CD14-positive monocyte (primary cell): Measurements from ENCODE around the gene C9orf78. TPM values are rescaled to one million over a fixed set of nuclear protein-coding genes. Genes with fewer than 3 reads are reported as not detected.

ENCODE experiments used
- DNase-seq, 3 donors: peaks; one replicate each; pipeline ENCODE4 v3.0.0-alpha.2; 2011 to 2022
- H2AFZ ChIP-seq: 2 replicates; pipeline ENCODE4 v1.6.0; 2012; ENCODE audit warnings: mild to moderate bottlenecking, low read depth, low read length, inconsistent platforms; ENCODE audit not compliant: insufficient read depth, poor library complexity, severe bottlenecking
- H3K27ac ChIP-seq, 2 donors: 1 replicate in 1 of 2; 2 replicates in 1 of 2; pipeline ENCODE4 v1.5.1; 2012 to 2013; ENCODE audit warnings: low read length in 2 of 2, control low read depth in 1 of 2, inconsistent platforms in 1 of 2, low read depth in 1 of 2, mild to moderate bottlenecking in 1 of 2
- H3K27me3 ChIP-seq, 2 donors: one replicate each; pipeline versions ENCODE4 v1.6.0 to v1.6.1; 2011 to 2013; ENCODE audit warnings: low read length in 2 of 2; ENCODE audit not compliant: control insufficient read depth in 2 of 2, insufficient read depth in 2 of 2
- H3K36me3 ChIP-seq, 2 donors: replicated peaks in 1 of 2; 1 replicate in 1 of 2; 2 replicates in 1 of 2; pipeline versions ENCODE4 v1.5.1 to v1.6.1; 2012 to 2013; ENCODE audit warnings: low read length in 2 of 2, control low read depth in 1 of 2, inconsistent platforms in 1 of 2, mild to moderate bottlenecking in 1 of 2; ENCODE audit not compliant: insufficient read depth in 2 of 2, control insufficient read depth in 1 of 2
- H3K4me1 ChIP-seq, 2 donors: 1 replicate in 1 of 2; 2 replicates in 1 of 2; pipeline versions ENCODE4 v1.5.1 to v1.6.1; 2012 to 2013; ENCODE audit warnings: low read length in 2 of 2, control low read depth in 1 of 2, inconsistent platforms in 1 of 2, mild to moderate bottlenecking in 1 of 2, moderate library complexity in 1 of 2; ENCODE audit not compliant: insufficient read depth in 2 of 2, control insufficient read depth in 1 of 2
- H3K4me2 ChIP-seq: replicated peaks from 2 replicates; pipeline ENCODE3; 2012; ENCODE audit warnings: low read length, moderate library complexity, mild to moderate bottlenecking; ENCODE audit not compliant: poor library complexity, severe bottlenecking; ENCODE audit errors: extremely low read depth
- H3K4me3 ChIP-seq, 3 experiments: fragments of 200-600 bp in 1 of 3; sonication (generic) in 1 of 3; replicated peaks in 1 of 3; 1 replicate in 2 of 3; 2 replicates in 1 of 3; pipeline ENCODE4 v1.5.1; 2011 to 2013; ENCODE audit warnings: low read length in 3 of 3, mild to moderate bottlenecking in 3 of 3, control low read depth in 2 of 3, low read depth in 2 of 3, inconsistent platforms in 1 of 3, moderate library complexity in 1 of 3
- H3K79me2 ChIP-seq: 2 replicates; pipeline ENCODE4 v1.6.0; 2012; ENCODE audit warnings: mild to moderate bottlenecking, control low read depth, inconsistent platforms, low read length, moderate library complexity; ENCODE audit not compliant: insufficient read depth
- H3K9ac ChIP-seq: 2 replicates; pipeline ENCODE4 v1.6.0; 2017; ENCODE audit warnings: low read length, mild to moderate bottlenecking; ENCODE audit not compliant: insufficient read depth, poor library complexity, severe bottlenecking
- H3K9me3 ChIP-seq, 2 donors: replicated peaks in 1 of 2; 1 replicate in 1 of 2; 2 replicates in 1 of 2; pipeline versions ENCODE4 v1.5.1 to v1.6.1; 2012 to 2013; ENCODE audit warnings: low read length in 2 of 2, control low read depth in 1 of 2; ENCODE audit not compliant: control insufficient read depth in 1 of 2, insufficient read depth in 1 of 2
- H4K20me1 ChIP-seq: 2 replicates; pipeline ENCODE4 v1.6.0; 2012; ENCODE audit warnings: mild to moderate bottlenecking, low read length, control low read depth, moderate library complexity; ENCODE audit not compliant: insufficient read depth
- H3K27ac Mint-ChIP-seq, 7 donors: one replicate each; pipeline ENCODE4 v1.8.0; 2020; ENCODE audit warnings: mild to moderate bottlenecking in 7 of 7, mixed read lengths in 7 of 7, moderate library complexity in 6 of 7, inconsistent platforms in 2 of 7
- H3K27me3 Mint-ChIP-seq, 3 donors: one replicate each; pipeline ENCODE4 v1.8.0; 2021 to 2022; ENCODE audit warnings: low read depth in 3 of 3, mild to moderate bottlenecking in 3 of 3, mixed read lengths in 3 of 3, moderate library complexity in 3 of 3, inconsistent platforms in 1 of 3
- H3K36me3 Mint-ChIP-seq, 2 donors: one replicate each; pipeline ENCODE4 v1.8.0; 2020; ENCODE audit warnings: mixed read lengths in 2 of 2, inconsistent platforms in 1 of 2, mild to moderate bottlenecking in 1 of 2
- H3K4me1 Mint-ChIP-seq: one replicate; pipeline ENCODE4 v1.8.0; 2020; ENCODE audit warnings: mild to moderate bottlenecking, mixed read lengths
- H3K4me3 Mint-ChIP-seq, 2 donors: one replicate each; pipeline ENCODE4 v1.8.0; 2020; ENCODE audit warnings: mild to moderate bottlenecking in 2 of 2, mixed read lengths in 2 of 2, moderate library complexity in 1 of 2
- H3K9me3 Mint-ChIP-seq, 7 donors: one replicate each; pipeline ENCODE4 v1.8.0; 2020 to 2022; ENCODE audit warnings: mixed read lengths in 7 of 7, mild to moderate bottlenecking in 6 of 7, moderate library complexity in 6 of 7, inconsistent platforms in 2 of 7
- WGBS: methylation state at CpG from one replicate; pipeline ENCODE4 v1.1.5; 2013; ENCODE audit warnings: missing lambda C conversion rate; ENCODE audit not compliant: insufficient coverage; 5-methylcytosine and 5-hydroxymethylcytosine counted together
- intact Hi-C, 2 donors: fragments of 100-400 bp; cut with micrococcal nuclease; formaldehyde crosslinking; loops; one replicate each; pipeline versions ENCODE4 v1.15.0 to v1.15.1; 2023
- polyA plus RNA-seq, 3 donors: library from polyadenylated mRNA; depleted of rRNA in 1 of 3; unstranded in 2 of 3; stranded (reverse) in 1 of 3; fragments of 300-500 nt in 2 of 3; fragments of >200 nt in 1 of 3; fragmentation: Illumina TruSeq in 2 of 3; gene quantifications; 1 replicate in 2 of 3; 2 replicates in 1 of 3; pipeline ENCODE4 v1.2.3, GENCODE V29; 2012 to 2021
- TF ChIP-seq, protein P1 (sequence below): fragments of 200-600 bp; IDR thresholded peaks from one replicate; pipeline ENCODE4 v1.8.0; 2022; ENCODE audit warnings: antibody characterized with exemption, mild to moderate bottlenecking

The C9orf78 gene
- polyA plus RNA-seq, 3 donors: 53.3 to 82.4 (median 65.5) TPM

DNA sequence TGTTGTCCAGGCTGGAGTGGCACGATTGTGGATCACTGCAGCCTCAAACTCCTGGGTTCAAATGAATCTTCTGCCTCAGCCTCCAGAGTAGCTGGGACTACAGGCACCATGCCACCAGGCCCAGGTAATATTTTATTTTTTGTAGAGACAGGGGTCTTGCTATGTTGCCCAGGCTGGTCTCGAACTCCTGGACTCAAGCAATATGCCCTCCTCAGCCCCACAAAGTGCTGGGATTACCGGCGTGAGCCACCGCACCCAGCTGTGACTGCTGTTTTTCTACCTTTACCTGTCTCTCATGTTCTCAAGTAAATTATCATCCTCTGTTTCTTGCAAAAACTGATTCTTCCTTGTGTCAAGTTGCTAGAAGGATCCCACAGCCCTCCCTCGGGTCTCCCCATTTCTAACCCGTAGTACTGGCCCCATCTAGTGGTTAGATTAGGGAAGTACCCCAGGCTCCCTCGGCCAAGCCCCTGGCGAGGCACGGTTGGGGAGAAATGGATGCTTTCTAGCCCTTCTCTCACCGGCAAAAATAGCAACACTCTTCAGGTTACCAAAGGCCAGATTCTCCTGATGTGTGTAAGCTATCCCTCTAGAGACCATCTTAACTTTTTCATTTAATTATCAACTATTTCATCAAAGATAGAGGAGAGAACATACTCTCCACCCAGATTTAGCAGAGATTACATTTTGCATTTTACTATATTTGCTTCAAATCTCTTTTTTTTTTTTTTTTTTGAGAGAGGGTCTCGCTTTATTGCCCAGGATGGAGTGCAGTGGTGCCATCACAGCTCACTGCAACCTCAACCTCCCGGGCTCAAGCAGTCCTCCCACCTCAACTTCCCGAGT is 51.3 kb downstream of the C9orf78 start:
- DNase-seq: peak; percentile 75 to 84 (median 82)
- Mint-ChIP-seq H3K36me3 (no peaks in the 10 kb centered on the region), H3K9me3 (peaks cover 0 to 1% (median 0%) of the 10 kb centered on the region in 7 donors), H3K4me1 (peaks cover 33% of the 10 kb centered on the region), H3K27ac (peak overlapping the region in 6 of 7 donors; percentile 56 to 90 (median 70)), H3K4me3 (peak overlapping the region in 1 of 2 donors; percentile 43), H3K27me3 (peaks cover 17 to 31% (median 17%) of the 10 kb centered on the region in 3 donors)
- no peaks in the 10 kb centered on the region for H3K36me3 ChIP-seq
- peaks cover 23 to 30% of the 10 kb centered on the region in 2 donors for H3K4me1 ChIP-seq
- intact Hi-C loops: loop anchor here (1.0 to 10.0 kb wide), 3 partner anchors 46 to 649 kb away; no protein-coding TSS in a partner anchor
- no peaks in the 10 kb centered on the region for H3K27me3 ChIP-seq
- no peak overlapping the region for H3K4me3 ChIP-seq
- H3K27ac ChIP-seq: no peak overlapping the region
- 59% methylated on average over 5 of the region's 14 CpGs for WGBS
- no peaks in the 10 kb centered on the region for H4K20me1 ChIP-seq
- no peaks in the 10 kb centered on the region for H3K9me3 ChIP-seq
- TF ChIP-seq, protein P1, sequence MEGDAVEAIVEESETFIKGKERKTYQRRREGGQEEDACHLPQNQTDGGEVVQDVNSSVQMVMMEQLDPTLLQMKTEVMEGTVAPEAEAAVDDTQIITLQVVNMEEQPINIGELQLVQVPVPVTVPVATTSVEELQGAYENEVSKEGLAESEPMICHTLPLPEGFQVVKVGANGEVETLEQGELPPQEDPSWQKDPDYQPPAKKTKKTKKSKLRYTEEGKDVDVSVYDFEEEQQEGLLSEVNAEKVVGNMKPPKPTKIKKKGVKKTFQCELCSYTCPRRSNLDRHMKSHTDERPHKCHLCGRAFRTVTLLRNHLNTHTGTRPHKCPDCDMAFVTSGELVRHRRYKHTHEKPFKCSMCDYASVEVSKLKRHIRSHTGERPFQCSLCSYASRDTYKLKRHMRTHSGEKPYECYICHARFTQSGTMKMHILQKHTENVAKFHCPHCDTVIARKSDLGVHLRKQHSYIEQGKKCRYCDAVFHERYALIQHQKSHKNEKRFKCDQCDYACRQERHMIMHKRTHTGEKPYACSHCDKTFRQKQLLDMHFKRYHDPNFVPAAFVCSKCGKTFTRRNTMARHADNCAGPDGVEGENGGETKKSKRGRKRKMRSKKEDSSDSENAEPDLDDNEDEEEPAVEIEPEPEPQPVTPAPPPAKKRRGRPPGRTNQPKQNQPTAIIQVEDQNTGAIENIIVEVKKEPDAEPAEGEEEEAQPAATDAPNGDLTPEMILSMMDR: peak; percentile 88
- no peak overlapping the region for H3K9ac ChIP-seq
- no peak overlapping the region for H3K4me2 ChIP-seq
- H3K79me2 ChIP-seq: no peaks in the 10 kb centered on the region
- no peak overlapping the region for H2AFZ ChIP-seq

DNA sequence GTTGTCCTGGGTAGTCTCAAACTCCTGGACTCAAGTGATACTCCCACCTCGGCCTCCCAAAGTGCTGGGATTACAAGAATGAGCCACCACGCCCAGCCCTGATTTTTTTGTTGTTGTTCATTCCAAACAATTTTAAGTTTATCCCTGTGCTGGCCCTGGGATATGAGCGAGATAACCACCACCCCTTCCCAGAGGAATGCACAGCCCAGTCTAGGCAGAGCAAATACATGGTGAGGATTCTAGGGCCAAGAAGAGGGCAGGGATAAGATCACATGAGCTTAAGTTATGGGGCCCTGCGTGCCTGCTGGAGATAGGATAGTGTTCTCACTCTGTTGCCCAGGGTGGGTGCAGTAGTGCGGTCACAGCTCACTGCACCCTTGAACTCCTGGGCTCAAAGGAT is 53.1 kb downstream of the C9orf78 start:
- Histone ChIP-seq H4K20me1 (no peaks in the 10 kb centered on the region), H3K27me3 (no peaks in the 10 kb centered on the region), H3K36me3 (no peaks in the 10 kb centered on the region), H2AFZ (no peak overlapping the region), H3K4me1 (peaks cover 40 to 46% of the 10 kb centered on the region in 2 donors), H3K79me2 (no peaks in the 10 kb centered on the region), H3K4me3 (no peak overlapping the region), H3K4me2 (no peak overlapping the region), H3K27ac (no peak overlapping the region), H3K9me3 (no peaks in the 10 kb centered on the region), H3K9ac (no peak overlapping the region)
- peaks cover 10 to 20% (median 15%) of the 10 kb centered on the region in 3 donors for H3K27me3 Mint-ChIP-seq
- TF ChIP-seq, protein P1: no peak
- H3K27ac Mint-ChIP-seq: peak overlapping the region in 4 of 7 donors; percentile 30 to 71 (median 48)
- no peak overlapping the region for H3K4me3 Mint-ChIP-seq
- DNase-seq: no peak
- H3K36me3 Mint-ChIP-seq: no peaks in the 10 kb centered on the region
- H3K9me3 Mint-ChIP-seq: peaks cover 0 to 3% (median 0%) of the 10 kb centered on the region in 7 donors
- peaks cover 49% of the 10 kb centered on the region for H3K4me1 Mint-ChIP-seq
- intact Hi-C loops: loop anchor here (10.0 kb wide), 1 partner anchor 647 kb away; no protein-coding TSS in a partner anchor
- 94% methylated on average over 3 of the region's 5 CpGs for WGBS
